SK-N-SH treated with all-trans-retinoic acid at 6 μM for 48 hours (cell line): ENCODE measurements around the gene GPC6.

Experiments used
- ARNTL ChIP-seq: fragments of 450-650 bp; formaldehyde crosslinking; IDR thresholded peaks from 2 replicates; pipeline ENCODE4 v1.5.0; 2020; ENCODE audit warnings: low read depth, mild to moderate bottlenecking, moderate library complexity, borderline replicate concordance
- GLIS3 ChIP-seq: fragments of 250-450 bp; sonication (Bioruptor Pico); IDR thresholded peaks from 2 replicates; pipeline ENCODE4 v1.5.0; 2020; ENCODE audit warnings: mild to moderate bottlenecking, moderate library complexity
- ISL1 ChIP-seq: fragments of 250-450 bp; sonication (Bioruptor Pico); IDR thresholded peaks from 2 replicates; pipeline ENCODE4 v2.1.2; 2022; ENCODE audit warnings: mild to moderate bottlenecking, moderate library complexity
- ZFP30 ChIP-seq: fragments of 450-650 bp; formaldehyde crosslinking; IDR thresholded peaks from 2 replicates; pipeline ENCODE4 v1.5.0; 2022; ENCODE audit warnings: mild to moderate bottlenecking, moderate library complexity
- TF ChIP-seq, protein P1 (sequence below): fragments of 250-450 bp; sonication (Bioruptor Pico); IDR thresholded peaks from 2 replicates; pipeline ENCODE4 v1.8.0; 2021; ENCODE audit warnings: low read depth, mild to moderate bottlenecking, moderate library complexity, borderline replicate concordance
- TF ChIP-seq, protein P2 (sequence below): fragments of 250-450 bp; sonication (Bioruptor Pico); IDR thresholded peaks from 2 replicates; pipeline ENCODE4 v1.5.0; 2020; ENCODE audit warnings: mild to moderate bottlenecking, moderate library complexity

DNA sequence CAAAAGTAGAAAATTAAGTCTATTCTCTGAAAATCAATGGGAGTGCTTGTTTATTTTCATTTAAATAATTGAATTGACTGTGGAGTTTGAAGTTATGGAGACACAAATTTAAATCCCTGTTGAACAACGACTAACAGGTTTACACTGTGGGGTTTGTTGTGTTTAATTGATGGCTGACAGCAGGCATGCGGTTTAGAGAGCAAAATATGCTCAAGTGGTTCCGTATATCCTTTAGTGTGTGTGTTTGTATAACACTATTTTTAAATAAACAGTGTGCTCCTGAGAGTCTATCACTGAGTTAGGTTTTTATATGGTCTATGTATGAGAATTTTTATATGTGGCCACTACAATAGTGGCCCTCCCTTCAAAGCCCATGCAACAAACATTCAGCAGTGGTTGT, 332.0 kb downstream of the GPC6 start:
- TF ChIP-seq, protein P1, sequence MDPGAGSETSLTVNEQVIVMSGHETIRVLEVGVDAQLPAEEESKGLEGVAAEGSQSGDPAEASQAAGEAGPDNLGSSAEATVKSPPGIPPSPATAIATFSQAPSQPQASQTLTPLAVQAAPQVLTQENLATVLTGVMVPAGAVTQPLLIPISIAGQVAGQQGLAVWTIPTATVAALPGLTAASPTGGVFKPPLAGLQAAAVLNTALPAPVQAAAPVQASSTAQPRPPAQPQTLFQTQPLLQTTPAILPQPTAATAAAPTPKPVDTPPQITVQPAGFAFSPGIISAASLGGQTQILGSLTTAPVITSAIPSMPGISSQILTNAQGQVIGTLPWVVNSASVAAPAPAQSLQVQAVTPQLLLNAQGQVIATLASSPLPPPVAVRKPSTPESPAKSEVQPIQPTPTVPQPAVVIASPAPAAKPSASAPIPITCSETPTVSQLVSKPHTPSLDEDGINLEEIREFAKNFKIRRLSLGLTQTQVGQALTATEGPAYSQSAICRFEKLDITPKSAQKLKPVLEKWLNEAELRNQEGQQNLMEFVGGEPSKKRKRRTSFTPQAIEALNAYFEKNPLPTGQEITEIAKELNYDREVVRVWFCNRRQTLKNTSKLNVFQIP (CRISPR knock-in tag) = no peak
- TF ChIP-seq ISL1 (CRISPR knock-in tag) (no peak), GLIS3 (no peak), ARNTL (CRISPR knock-in tag) (no peak), ZFP30 (CRISPR knock-in tag) (no peak)
- TF ChIP-seq, protein P2, sequence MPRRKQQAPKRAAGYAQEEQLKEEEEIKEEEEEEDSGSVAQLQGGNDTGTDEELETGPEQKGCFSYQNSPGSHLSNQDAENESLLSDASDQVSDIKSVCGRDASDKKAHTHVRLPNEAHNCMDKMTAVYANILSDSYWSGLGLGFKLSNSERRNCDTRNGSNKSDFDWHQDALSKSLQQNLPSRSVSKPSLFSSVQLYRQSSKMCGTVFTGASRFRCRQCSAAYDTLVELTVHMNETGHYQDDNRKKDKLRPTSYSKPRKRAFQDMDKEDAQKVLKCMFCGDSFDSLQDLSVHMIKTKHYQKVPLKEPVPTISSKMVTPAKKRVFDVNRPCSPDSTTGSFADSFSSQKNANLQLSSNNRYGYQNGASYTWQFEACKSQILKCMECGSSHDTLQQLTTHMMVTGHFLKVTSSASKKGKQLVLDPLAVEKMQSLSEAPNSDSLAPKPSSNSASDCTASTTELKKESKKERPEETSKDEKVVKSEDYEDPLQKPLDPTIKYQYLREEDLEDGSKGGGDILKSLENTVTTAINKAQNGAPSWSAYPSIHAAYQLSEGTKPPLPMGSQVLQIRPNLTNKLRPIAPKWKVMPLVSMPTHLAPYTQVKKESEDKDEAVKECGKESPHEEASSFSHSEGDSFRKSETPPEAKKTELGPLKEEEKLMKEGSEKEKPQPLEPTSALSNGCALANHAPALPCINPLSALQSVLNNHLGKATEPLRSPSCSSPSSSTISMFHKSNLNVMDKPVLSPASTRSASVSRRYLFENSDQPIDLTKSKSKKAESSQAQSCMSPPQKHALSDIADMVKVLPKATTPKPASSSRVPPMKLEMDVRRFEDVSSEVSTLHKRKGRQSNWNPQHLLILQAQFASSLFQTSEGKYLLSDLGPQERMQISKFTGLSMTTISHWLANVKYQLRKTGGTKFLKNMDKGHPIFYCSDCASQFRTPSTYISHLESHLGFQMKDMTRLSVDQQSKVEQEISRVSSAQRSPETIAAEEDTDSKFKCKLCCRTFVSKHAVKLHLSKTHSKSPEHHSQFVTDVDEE (CRISPR knock-in tag) = no peak
